ENCODE data around the gene LGALS16.

The LGALS16 gene

GRCh38 chr19:39631178-39631577 lies 24.5 kb upstream of the LGALS16 start:
- no peak for DNase-seq (ENCODE audit: low spot score)
- TF ChIP-seq CTCF (IDR thresholded peaks at IDR 0.05; ENCODE audit: extremely low read depth, insufficient read depth, missing control alignments), result no peak
- in situ Hi-C loops (cut with MboI; ENCODE audit: low pct_unique_long_range_greater_than_20kb, low sequenced_read_pairs, unreplicated experiment), result no loop called here

DNA sequence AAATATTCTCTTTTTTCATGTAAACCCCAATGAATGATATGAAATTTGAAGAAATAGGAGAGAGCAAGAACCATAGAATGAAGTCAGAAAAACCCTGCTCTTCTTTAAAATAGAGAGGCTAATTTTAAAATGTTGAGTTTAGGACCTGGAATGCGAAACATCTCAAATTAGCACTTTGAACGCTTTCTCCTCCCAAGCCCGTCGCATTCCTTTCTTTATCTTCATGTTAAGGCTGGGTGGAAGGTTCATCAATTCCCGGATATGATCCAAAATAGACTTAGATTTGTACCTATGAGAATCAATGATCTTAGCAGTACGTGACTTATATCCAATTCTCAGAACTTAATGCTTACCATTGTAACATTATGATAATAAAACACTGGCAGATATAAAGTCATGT lies 24.1 kb upstream of the LGALS16 start:
- in situ Hi-C loops (cut with MboI; ENCODE audit: low pct_unique_long_range_greater_than_20kb, low sequenced_read_pairs, unreplicated experiment), result no loop called here
- DNase-seq (ENCODE audit: low spot score), result no peak
- no peak for TF ChIP-seq CTCF (IDR thresholded peaks at IDR 0.05; ENCODE audit: extremely low read depth, insufficient read depth, missing control alignments)

GRCh38 chr19:39637891-39638290 lies 17.8 kb upstream of the LGALS16 start:
- no peak for TF ChIP-seq CTCF (IDR thresholded peaks at IDR 0.05; ENCODE audit: extremely low read depth, insufficient read depth, missing control alignments)
- in situ Hi-C loops (cut with MboI; ENCODE audit: low pct_unique_long_range_greater_than_20kb, low sequenced_read_pairs, unreplicated experiment), result no loop called here
- no peak for DNase-seq (ENCODE audit: low spot score)

DNA sequence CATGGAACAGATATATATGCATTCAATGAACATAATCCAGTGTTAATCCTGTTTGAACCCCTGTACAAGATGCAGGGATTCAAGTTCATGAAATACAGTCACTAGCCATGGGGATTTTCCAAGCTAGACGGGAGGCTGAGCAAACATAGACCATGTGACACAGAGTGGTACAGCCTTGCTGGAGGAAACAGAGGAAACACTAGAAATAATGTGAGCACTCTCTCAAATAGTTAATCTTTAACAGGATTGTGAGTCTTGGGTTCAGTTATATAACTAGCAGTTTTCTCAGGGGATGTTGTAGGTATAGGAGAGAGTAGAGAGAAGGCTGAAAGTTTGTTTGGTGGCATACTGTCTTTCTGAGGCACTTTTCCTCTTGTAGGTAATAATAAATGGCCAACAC lies 13.9 kb upstream of the LGALS16 start:
- DNase-seq (ENCODE audit: low spot score), result no peak
- no peak for TF ChIP-seq CTCF (IDR thresholded peaks at IDR 0.05; ENCODE audit: extremely low read depth, insufficient read depth, missing control alignments)

DNA sequence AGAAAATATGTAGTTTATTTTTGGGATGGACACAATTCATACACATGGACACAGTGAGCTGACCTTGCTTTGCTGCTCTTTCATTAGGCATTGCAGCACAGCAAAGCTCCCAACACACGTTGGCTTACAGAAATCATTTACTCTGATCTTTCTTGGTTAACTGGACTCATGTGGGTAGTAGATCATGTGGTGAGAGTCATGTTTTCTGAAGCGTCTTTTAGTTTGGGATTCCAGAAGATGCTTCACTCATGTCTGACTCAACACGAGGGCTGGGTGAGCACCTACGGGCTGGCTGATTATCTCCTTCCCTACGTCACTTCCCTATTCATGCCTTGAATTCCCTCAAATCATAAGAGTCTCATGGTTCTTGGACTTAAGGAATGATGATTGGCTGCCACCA lies 12.1 kb upstream of the LGALS16 start:
- TF ChIP-seq CTCF (IDR thresholded peaks at IDR 0.05; ENCODE audit: extremely low read depth, insufficient read depth, missing control alignments), result no peak
- in situ Hi-C loops (cut with MboI; ENCODE audit: low pct_unique_long_range_greater_than_20kb, low sequenced_read_pairs, unreplicated experiment), result no loop called here
- no peak for DNase-seq (ENCODE audit: low spot score)

More for the DNA sequence above, 13.9 kb upstream of the LGALS16 start:
- in situ Hi-C loops (cut with MboI; ENCODE audit: low pct_unique_long_range_greater_than_20kb, low sequenced_read_pairs, unreplicated experiment), result no loop called here

- in situ Hi-C loops (cut with MboI; ENCODE audit: low pct_unique_long_range_greater_than_20kb, low sequenced_read_pairs, unreplicated experiment), result no loop called here
- no peak for DNase-seq (ENCODE audit: low spot score)
- no peak for TF ChIP-seq CTCF (IDR thresholded peaks at IDR 0.05; ENCODE audit: extremely low read depth, insufficient read depth, missing control alignments)
Measured at GRCh38 chr19:39645800-39646411, 9.8 kb upstream of the LGALS16 start.

DNA sequence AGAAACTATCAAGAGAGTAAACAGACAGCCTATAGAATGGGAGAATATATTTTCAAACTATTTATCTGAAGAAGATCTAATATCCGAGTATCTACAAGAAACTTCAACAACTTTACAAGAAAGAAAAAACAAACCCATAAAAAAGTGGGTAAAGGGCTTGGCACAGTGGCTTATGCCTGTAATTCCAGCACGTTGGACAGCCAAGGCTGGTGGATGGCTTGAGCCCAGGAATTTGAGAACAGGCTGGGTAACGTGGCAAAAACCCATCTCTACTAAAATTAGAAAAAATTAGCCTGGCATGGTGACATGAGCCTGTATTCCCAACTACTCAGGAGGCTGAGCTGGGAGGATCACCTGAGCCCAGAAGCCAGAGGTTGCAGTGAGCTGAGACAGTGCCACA lies 7.8 kb upstream of the LGALS16 start:
- in situ Hi-C loops (cut with MboI; ENCODE audit: low pct_unique_long_range_greater_than_20kb, low sequenced_read_pairs, unreplicated experiment), result no loop called here
- no peak for TF ChIP-seq CTCF (IDR thresholded peaks at IDR 0.05; ENCODE audit: extremely low read depth, insufficient read depth, missing control alignments)
- DNase-seq (ENCODE audit: low spot score), result no peak

Measured in GM13977 (cell line).